HG03066 (cell line): ENCODE results near the gene TRIM17.

Experiments
- ATAC-seq: cut with Tn5 transposase; IDR thresholded peaks from one replicate; pipeline ENCODE4 v1.9.1; 2021; ENCODE audit warnings: low read depth; ENCODE audit not compliant: unreplicated experiment

Gene TRIM17

DNA sequence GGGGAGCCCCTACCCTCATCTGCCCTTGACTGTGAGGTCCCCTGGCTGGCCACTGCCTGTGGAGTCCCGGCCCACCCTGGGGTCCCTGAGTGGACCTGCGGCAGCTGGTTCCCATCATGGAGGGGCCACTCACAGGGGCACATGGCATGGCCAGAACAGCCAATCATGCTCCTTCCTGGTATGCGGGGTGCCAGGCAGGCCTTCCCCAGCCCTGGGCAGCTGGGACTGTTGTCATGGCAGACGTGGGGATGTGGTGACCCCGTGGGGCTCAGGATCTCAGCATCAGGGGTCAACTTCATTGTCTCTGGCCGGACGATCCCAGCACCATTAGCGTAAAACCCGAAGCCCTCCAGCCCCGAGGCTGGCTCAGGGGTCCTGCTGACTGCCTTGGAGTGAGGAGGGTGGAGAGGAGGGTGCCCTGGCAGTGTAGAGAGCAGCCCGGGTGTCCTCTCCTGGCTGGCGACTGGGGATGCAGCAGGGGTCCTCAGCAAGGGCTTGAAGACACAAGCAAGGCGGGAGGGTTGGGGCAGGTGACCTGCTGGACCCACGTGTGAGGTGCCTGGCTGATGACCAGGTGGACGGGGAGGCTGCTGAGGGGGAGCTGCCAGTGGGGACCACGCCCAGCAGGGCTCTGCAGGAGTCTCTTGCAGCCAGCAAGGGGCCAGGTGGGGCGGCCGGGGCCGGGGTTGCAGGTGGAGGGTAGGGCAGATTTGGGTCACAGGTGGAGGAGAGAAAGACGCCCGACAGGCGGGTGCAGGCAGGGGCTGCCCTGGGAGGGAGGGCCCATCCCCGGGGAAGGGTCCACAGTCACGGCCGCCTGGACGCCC, 55.1 kb downstream of the TRIM17 start:
- ATAC-seq, result no peak

DNA sequence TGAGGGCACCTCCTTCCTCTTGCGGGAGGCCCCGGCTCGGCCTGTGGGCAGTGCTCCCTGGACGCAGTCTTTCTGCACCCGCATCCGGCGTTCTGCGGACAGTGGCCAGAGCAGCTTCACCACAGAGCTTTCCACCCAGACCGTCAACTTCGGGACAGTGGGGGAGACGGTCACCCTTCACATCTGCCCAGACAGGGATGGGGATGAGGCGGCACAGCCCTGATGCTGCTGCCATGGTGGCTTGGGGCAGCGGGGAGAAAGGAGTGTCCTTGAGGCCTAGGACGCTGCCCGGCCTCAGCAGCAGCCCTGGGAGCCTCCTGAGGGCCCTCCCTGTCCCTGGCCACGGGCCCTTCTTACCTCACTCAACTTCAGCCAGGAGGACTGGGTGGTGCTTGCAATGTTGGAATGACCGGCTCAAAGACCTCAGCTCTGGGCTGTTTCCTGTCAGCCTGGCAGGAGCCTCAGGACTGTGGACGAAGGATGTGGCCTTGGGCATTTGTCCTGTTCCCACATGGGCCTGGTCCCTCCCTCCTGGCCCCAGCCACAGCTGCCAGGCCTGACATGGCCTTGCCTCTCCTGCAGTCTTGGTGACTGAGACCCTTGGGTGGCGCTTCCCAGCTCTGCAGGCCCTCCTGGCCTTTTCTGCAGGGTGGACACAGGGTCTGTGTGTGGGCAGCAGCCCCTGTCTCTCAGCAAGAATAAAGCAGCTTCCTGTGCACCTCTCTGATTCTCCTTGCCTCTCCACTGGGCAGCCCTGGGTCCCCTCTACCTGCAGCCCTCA, 55.9 kb downstream of the TRIM17 start:
- ATAC-seq, result no peak

DNA sequence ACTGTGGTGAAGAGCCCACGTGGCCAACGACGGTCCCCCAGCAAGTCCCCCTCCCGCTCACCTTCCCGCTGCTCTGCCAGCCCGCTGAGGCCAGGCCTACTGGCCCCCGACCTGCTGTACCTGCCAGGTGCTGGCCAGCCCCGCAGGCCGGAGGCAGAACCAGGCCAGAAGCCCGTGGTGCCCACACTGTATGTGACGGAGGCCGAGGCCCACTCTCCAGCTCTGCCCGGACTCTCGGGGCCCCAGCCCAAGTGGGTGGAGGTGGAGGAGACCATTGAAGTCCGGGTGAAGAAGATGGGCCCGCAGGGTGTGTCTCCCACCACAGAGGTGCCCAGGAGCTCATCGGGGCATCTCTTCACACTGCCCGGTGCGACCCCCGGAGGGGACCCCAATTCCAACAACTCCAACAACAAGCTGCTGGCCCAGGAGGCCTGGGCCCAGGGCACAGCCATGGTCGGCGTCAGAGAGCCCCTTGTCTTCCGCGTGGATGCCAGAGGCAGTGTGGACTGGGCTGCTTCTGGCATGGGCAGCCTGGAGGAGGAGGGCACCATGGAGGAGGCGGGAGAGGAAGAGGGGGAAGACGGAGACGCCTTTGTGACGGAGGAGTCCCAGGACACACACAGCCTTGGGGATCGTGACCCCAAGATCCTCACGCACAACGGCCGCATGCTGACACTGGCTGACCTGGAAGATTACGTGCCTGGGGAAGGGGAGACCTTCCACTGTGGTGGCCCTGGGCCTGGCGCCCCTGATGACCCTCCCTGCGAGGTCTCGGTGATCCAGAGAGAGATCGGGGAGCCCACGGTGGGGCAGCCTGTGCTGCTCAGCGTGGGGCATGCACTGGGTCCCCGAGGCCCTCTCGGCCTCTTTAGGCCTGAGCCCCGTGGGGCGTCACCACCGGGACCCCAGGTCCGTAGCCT, 56.8 kb downstream of the TRIM17 start:
- ATAC-seq, result no peak

DNA sequence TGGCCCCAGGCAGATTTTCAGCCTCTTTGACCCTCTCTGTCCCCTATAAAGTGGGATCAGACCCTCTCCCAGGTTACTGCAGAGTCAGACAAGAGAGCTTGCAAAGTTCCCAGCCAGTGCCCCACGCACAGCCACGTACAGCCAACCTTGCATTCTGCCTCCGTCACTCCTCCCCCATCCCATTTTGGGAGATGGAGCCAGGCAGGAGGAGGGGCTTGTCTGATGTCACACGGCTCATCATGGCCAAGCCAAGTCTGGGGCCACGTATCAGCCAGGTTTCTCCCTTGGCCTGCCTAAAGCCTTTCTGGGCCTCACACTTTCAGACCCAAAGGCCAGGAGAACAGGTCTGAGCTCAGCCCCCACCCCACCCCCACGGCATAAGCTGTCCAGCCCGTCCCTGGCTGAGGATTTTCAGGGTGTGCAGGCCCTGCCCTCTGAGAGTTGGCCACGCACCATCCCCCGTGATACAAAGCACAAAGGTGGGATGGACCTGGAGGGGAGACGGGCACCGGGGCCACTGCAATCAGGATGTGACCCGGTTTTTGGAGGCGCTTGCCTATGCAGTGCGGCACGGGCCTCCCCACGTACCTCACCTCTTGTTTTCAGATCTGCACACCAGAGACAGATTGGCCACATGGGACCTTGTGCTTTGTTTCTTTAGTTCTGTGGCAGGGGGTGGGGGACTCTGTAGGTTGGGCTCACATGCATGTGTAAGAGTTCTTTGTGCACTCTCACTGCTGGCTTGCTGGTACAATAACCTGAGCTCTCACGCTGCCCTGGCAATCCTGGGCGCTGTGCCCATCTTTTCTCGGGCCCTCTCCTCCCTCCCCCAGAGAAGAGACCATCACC, 57.7 kb downstream of the TRIM17 start:
- ATAC-seq, result no peak

DNA sequence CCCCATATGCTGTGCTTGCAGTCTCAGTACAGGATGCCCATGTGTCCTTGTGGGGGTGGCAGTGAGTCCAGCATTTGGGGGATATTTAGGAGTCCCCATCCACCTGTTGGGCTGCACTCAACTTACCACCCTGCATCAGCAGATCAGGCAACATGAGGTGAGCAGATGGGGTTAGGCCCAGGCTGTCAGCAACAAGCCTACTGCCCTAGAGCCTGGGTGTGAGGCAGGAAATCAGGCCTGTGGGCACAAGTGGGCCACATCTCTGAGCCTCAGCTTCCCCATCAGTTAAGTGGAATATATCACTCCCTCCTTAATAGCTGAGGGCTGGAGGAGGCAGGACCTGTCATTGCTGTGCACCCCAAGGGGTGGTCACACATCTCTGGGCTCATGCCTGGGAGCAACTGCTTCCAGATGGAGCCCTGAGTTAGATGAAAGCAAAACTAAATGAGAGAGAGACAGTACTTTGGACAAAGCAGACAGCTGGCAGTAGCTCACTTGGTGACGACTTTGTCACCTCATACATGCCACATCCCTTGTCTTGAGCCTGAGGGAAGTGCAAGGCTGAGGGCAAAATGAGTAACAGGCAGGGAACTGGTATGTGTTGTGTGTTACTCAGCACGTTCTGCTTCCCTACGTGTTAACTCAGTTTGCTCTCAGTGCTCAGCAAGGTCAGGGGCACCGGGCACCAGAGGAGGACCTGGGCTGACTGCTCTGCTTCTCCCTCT, 58.5 kb downstream of the TRIM17 start:
- ATAC-seq, result no peak
